K562 (cell line): ENCODE data around the gene C1orf50. TPM values are rescaled to one million over a fixed set of nuclear protein-coding genes. Genes with fewer than 3 reads are reported as not detected.

Experiments used
- BMI1 ChIP-seq: fragments of 150-350 bp; IDR thresholded peaks from 2 replicates; pipeline ENCODE4 v1.6.1; 2014; ENCODE audit warnings: low read length
- CBFA2T3 ChIP-seq: fragments of 450-650 bp; IDR thresholded peaks from 2 replicates; pipeline ENCODE4 v1.6.1; 2017
- ESRRA ChIP-seq: fragments of 450-650 bp; IDR thresholded peaks from 2 replicates; pipeline ENCODE4 v1.6.1; 2014; ENCODE audit warnings: low read depth, mild to moderate bottlenecking, moderate library complexity, borderline replicate concordance
- ETV5 ChIP-seq: sonication (generic); formaldehyde crosslinking; IDR thresholded peaks from 2 replicates; pipeline ENCODE4 v1.4.0; 2020; ENCODE audit warnings: low read depth, mild to moderate bottlenecking, missing genetic modification reagents
- GTF2A2 ChIP-seq: IDR thresholded peaks from 2 replicates; pipeline ENCODE4 v1.6.1; 2016; ENCODE audit warnings: mild to moderate bottlenecking, missing genetic modification characterization, missing compliant biosample characterization
- HIVEP1 ChIP-seq: fragments of 250-450 bp; sonication (Bioruptor Pico); IDR thresholded peaks from 2 replicates; pipeline ENCODE4 v1.4.0; 2020; ENCODE audit warnings: mild to moderate bottlenecking
- NFIX ChIP-seq: fragments of 250-450 bp; sonication (Bioruptor Pico); IDR thresholded peaks from 2 replicates; pipeline ENCODE4 v1.4.0; 2020; ENCODE audit warnings: low read depth, mild to moderate bottlenecking, moderate library complexity
- POLR2B ChIP-seq: fragments of 450-650 bp; IDR thresholded peaks from 2 replicates; pipeline ENCODE4 v1.6.1; 2018; ENCODE audit warnings: low read depth; ENCODE audit not compliant: partially characterized antibody
- RB1 ChIP-seq: fragments of 450-650 bp; IDR thresholded peaks from 2 replicates; pipeline ENCODE4 v1.6.1; 2017; ENCODE audit warnings: low read depth, mild to moderate bottlenecking
- RUNX1 ChIP-seq: sonication (generic); IDR thresholded peaks from 2 replicates; pipeline ENCODE4 v1.6.1; 2016; ENCODE audit warnings: antibody characterized with exemption, low read depth
- SPI1 ChIP-seq: IDR thresholded peaks from 2 replicates; pipeline ENCODE4 v1.6.1; 2011; ENCODE audit warnings: low read depth, low read length, control low read depth, borderline replicate concordance
- SUPT5H ChIP-seq: fragments of 450-650 bp; IDR thresholded peaks from 2 replicates; pipeline ENCODE4 v1.6.1; 2016
- TBL1XR1 ChIP-seq, 2 experiments: IDR thresholded peaks; 2 replicates each; pipeline ENCODE4 v1.6.1; 2012; ENCODE audit warnings: improper control_type of control experiment in 2 of 2, low read length in 2 of 2, mild to moderate bottlenecking in 1 of 2
- TCFL5 ChIP-seq: fragments of 250-450 bp; sonication (Bioruptor Pico); conservative IDR thresholded peaks from 2 replicates; pipeline ENCODE4 v1.6.1; 2021; ENCODE audit warnings: mild to moderate bottlenecking, moderate library complexity, matching md5 sums
- YY1 ChIP-seq, 3 experiments: IDR thresholded peaks; 2 replicates each; pipeline ENCODE4 v1.6.1; 2011; ENCODE audit warnings: low read length in 2 of 3, mild to moderate bottlenecking in 2 of 3, moderate library complexity in 2 of 3, borderline replicate concordance in 1 of 3, control low read depth in 1 of 3, low read depth in 1 of 3; ENCODE audit not compliant: insufficient read depth in 3 of 3, insufficient replicate concordance in 2 of 3, control insufficient read depth in 1 of 3, insufficient read length in 1 of 3; ENCODE audit errors: extremely low read depth in 1 of 3
- ZNF407 ChIP-seq: fragments of 450-650 bp; IDR thresholded peaks from 2 replicates; pipeline ENCODE4 v1.6.1; 2016; ENCODE audit warnings: low read depth
- polyA plus RNA-seq, 8 experiments: library from polyadenylated mRNA; depleted of rRNA in 4 of 8; stranded (reverse) in 5 of 8; unstranded in 3 of 8; fragments of >200 nt; fragmentation: Nextera tagmentation in 2 of 8; fragmentation: Illumina TruSeq in 1 of 8; extraction: Ambion mirVana in 2 of 8; extraction: Trizol in 1 of 8; gene quantifications; 2 replicates each; pipeline versions ENCODE4 v1.2.1 to v1.2.3, GENCODE V29; 2011 to 2014; ENCODE audit warnings: inconsistent platforms in 1 of 8, missing spikeins in 1 of 8
- total RNA-seq, 7 experiments: library from RNA; depleted of rRNA in 6 of 7; stranded (reverse); fragments of >200 nt in 6 of 7; fragmentation: Illumina TruSeq in 2 of 7; extraction: Trizol in 2 of 7; gene quantifications; 2 replicates each; pipeline versions ENCODE4 v1.2.1 to v1.2.3, GENCODE V29; 2011 to 2021; ENCODE audit warnings: low replicate concordance in 1 of 7

C1orf50 gene
- total and polyA plus RNA-seq, 9 of the 15 experiments (the other 6 are each of a cell fraction or from before 2014, with no cell fraction given): 0.55 to 13.9 (median 5.2) TPM

DNA sequence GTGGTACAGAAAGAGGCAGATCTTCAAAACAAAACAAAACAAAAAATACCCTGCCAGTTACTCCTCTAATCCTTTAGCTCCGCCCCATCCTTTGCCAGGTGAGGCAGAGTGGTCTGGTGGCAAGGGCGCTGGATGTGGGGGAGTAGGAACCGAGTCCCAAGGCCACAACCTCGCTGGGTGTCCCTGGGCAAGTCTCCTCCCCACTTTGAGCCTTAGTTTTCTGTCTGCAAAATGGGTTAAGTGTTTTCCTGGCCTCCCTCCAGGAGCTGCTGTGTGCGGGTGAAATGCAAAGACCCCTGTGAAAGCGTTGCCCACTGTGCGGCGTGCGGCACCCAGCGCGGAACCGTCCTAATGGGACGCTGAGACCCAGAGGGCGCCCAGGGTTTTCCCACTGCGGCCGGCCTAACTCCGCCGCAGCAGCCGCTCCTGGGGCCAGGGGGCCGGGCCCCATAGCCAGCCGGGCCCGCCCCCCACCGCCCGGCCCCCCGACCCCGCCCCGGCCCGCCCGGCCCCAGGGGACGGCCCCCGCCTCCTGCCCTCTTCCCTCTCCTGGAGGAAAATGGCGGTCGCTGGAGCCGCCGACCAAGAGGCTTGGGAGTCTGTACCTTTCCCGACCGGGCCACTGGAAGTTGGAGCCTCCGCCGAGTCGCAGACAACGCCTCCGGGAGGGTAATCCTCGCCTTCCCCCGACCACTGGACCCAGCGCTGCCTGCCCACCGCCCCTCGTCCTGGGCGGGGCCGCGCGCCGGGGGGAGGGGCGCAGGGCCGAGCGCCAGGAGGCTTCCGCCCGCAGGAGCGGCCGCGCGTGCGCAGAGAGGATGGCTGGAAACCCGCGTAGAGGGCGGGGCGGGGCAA, 49.8 kb downstream of the C1orf50 start, which contains the start of the genes ERMAP and SVBP (continued):
- peak; percentile 6; the same call in 1 of the 2 replicates for TF ChIP-seq ESRRA
- TF ChIP-seq ETV5: no peak
- TF ChIP-seq ZNF407: no peak
- TF ChIP-seq POLR2B: peak; percentile 69
- TF ChIP-seq NFIX: no peak
- TF ChIP-seq GTF2A2: 0 out of 2 replicates have a peak, but pooled peaks have one; percentile 55
- peak; percentile 88 for TF ChIP-seq SUPT5H
- TF ChIP-seq SPI1: 0 out of 2 replicates have a peak, but pooled peaks have one; percentile 3
- no peak for TF ChIP-seq BMI1
- 0 out of 2 replicates have a peak, but pooled peaks have one; percentile 6 for TF ChIP-seq CBFA2T3
- peak; percentile 29 to 69; a peak in 1 of 4 replicates for TF ChIP-seq TBL1XR1 (IDR thresholded peaks at IDR 0.05; ENCODE audit: low read length in 2 of 2)
- TF ChIP-seq TCFL5 (CRISPR knock-in tag): no peak
- TF ChIP-seq YY1 (IDR thresholded peaks at IDR 0.05; ENCODE audit: borderline replicate concordance in 1 of 3, control insufficient read depth in 1 of 3, extremely low read depth in 1 of 3, insufficient read depth in 3 of 3, insufficient read length in 1 of 3, insufficient replicate concordance in 2 of 3, low read depth in 1 of 3, low read length in 2 of 3): peak; percentile 66 to 96 (median 92)
- peak; percentile 96 for TF ChIP-seq RB1
- TF ChIP-seq HIVEP1 (CRISPR knock-in tag): peak; percentile 25; the same call in 1 of the 2 replicates
- TF ChIP-seq RUNX1: no peak
